GM12864 (cell line): ENCODE data around the gene RASA2.
"Not testable (repeated sequence)": the region's sequence is repeated elsewhere in the genome, so short reads cannot be mapped to it uniquely, and the experiment has no call there.

Experiments
- DNase-seq: peaks from one replicate; pipeline ENCODE4 v3.0.0-alpha.2; 2011; ENCODE audit warnings: low read depth
- H3K4me3 ChIP-seq: 2 replicates; pipeline ENCODE4 v1.5.1; 2011; ENCODE audit warnings: mild to moderate bottlenecking, low read depth, low read length, control low read depth
- CTCF ChIP-seq: IDR thresholded peaks from 2 replicates; pipeline ENCODE4 v1.5.1; 2011; ENCODE audit warnings: low read depth, mild to moderate bottlenecking, moderate library complexity, low read length, control low read depth, inconsistent platforms; ENCODE audit errors: missing control alignments

The RASA2 gene

GRCh38 chr3:141525814-141526213 lies 39.0 kb downstream of the RASA2 start:
- no peak for DNase-seq
- no peak overlapping the region for H3K4me3 ChIP-seq
- TF ChIP-seq CTCF: no peak

DNA sequence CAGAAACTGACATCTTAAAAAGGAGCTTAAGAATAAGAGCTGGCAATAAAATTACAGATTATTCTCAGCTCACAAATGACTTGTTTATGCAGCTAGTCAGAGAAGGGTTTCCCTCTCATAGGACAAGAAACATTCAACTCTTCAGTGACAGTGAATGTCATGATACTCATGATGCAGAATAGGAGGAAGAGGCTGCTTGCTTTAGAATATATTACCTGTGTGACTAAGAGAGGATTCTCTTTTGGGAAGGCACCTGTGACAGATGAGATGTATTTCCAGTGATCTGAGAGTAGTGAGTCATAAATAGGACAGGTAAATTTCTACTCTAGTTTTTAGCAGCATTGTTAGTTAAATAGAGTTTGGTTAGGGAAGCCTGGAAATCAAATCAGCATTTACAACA lies 39.9 kb downstream of the RASA2 start:
- DNase-seq: no peak
- no peak overlapping the region for H3K4me3 ChIP-seq
- no peak for TF ChIP-seq CTCF

GRCh38 chr3:141528800-141529199 lies 42.0 kb downstream of the RASA2 start:
- no peak for TF ChIP-seq CTCF
- H3K4me3 ChIP-seq: no peak overlapping the region
- no peak for DNase-seq

GRCh38 chr3:141529256-141529655 lies 42.4 kb downstream of the RASA2 start:
- H3K4me3 ChIP-seq: no peak overlapping the region
- TF ChIP-seq CTCF: no peak
- DNase-seq: no peak

DNA sequence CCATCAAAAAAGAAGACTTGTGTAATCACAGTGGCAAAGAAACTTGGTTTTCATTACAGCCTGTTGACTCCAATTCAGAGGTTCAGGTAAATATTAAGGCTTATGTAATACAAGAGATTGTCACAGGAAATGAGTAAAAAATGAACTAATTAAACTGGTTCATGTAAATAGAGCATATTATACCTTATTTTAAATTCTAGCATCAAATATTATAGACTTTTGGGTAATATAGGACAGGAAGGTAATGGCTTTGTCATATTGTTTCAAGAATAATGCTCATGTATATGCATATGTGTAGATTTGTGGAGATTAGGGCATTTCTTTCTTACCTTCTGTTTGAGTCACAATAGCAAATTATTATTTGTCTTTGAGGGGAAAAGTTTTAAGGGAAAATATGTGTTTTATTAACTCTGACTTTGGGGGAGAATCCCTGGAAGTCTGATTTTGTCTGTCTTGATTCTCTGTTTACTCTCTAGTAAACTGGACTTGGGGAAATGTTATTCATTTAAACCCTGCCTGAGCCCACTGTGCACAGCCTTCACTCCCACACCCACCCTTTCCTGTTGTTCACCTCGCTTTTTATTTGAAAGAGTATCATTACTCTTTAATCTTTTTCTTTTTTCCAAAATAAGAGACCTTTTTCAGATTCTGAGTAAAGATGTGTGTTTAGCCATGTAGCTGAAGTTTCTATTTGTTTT lies 43.0 kb downstream of the RASA2 start:
- no peak for TF ChIP-seq CTCF
- no peak overlapping the region for H3K4me3 ChIP-seq
- no peak for DNase-seq

- no peak for TF ChIP-seq CTCF
- no peak overlapping the region for H3K4me3 ChIP-seq
- DNase-seq: no peak
Observed at GRCh38 chr3:141530415-141530768, 43.6 kb downstream of the RASA2 start.

GRCh38 chr3:141532609-141533008 lies 45.8 kb downstream of the RASA2 start:
- no peak overlapping the region for H3K4me3 ChIP-seq
- DNase-seq: no peak
- TF ChIP-seq CTCF: no peak

DNA sequence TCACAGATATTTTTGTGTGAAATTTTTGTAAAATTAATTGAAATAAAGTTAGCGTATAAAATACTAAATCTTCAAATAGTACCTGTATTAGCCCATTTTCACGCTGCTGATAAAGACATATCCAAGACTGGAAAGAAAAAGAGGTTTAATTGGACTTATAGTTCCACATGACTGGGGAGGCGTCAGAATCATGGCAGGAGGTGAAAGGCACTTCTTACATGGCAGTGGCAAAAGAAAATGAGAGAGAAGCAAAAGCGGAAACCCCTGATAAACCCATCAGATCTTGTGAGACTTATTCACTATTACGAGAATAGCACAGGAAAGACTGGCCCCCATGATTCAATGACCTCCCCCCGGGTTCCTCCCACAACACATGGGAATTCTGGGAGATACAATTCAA lies 49.2 kb downstream of the RASA2 start:
- not testable (repeated sequence) for DNase-seq, H3K4me3 ChIP-seq
